SK-N-SH (cell line): Measurements from ENCODE around the gene CAPZA3. TPM values are rescaled to one million over a fixed set of nuclear protein-coding genes. Genes with fewer than 3 reads are reported as not detected.

Source experiments
- CTCF ChIA-PET: fragments of 300-600, 350-600 bp; formaldehyde crosslinking; extraction: SDS; loops from one replicate; lab custom pipeline; 2021; lab: Yijun Ruan, JAX
- POLR2A ChIA-PET: fragments of 350-600 bp; sonication (Branson Sonifier 250); formaldehyde crosslinking; extraction: SDS; loops from one replicate; lab custom pipeline; 2020; ENCODE audit warnings: antibody characterized with exemption, inconsistent platforms; lab: Yijun Ruan, JAX
- DNase-seq: peaks from one replicate; pipeline ENCODE4 v3.0.0; 2012
- H2AFZ ChIP-seq: fragments of 200-600 bp; sonication (generic); 2 replicates; pipeline ENCODE4 v1.8.1; 2016; ENCODE audit warnings: antibody characterized with exemption, mild to moderate bottlenecking, low read depth
- H3F3A ChIP-seq: fragments of 200-600 bp; sonication (generic); replicated peaks from 2 replicates; pipeline ENCODE3; 2016; ENCODE audit warnings: antibody characterized with exemption, mild to moderate bottlenecking; ENCODE audit not compliant: insufficient read depth
- H3K27ac ChIP-seq, 2 experiments: fragments of 200-500 bp in 1 of 2; fragments of 200-600 bp in 1 of 2; sonication (Bioruptor generic) in 1 of 2; sonication (generic), shearing (Covaris generic) in 1 of 2; 2 replicates each; pipeline versions ENCODE4 v1.5.1 to v1.6.1; 2014 to 2016; ENCODE audit warnings: low read depth in 2 of 2, inconsistent platforms in 1 of 2, low read length in 1 of 2, mild to moderate bottlenecking in 1 of 2, mixed read lengths in 1 of 2
- H3K27me3 ChIP-seq: fragments of 200-600 bp; sonication (generic), shearing (Covaris generic); 2 replicates; pipeline ENCODE4 v1.6.1; 2016; ENCODE audit warnings: mixed run types; ENCODE audit not compliant: insufficient read depth
- H3K36me3 ChIP-seq, 2 experiments: fragments of 200-500 bp in 1 of 2; fragments of 200-600 bp in 1 of 2; sonication (Bioruptor generic) in 1 of 2; sonication (generic) in 1 of 2; replicated peaks in 1 of 2; 2 replicates each; pipeline versions ENCODE3 to v1.5.1; 2014 to 2016; ENCODE audit warnings: low read length in 1 of 2, mild to moderate bottlenecking in 1 of 2; ENCODE audit not compliant: insufficient read depth in 2 of 2, control insufficient read depth in 1 of 2
- H3K4me1 ChIP-seq, 2 experiments: fragments of 200-500 bp in 1 of 2; fragments of 200-600 bp in 1 of 2; sonication (Bioruptor generic) in 1 of 2; sonication (generic), shearing (Covaris generic) in 1 of 2; 2 replicates each; pipeline versions ENCODE4 v1.5.1 to v1.6.1; 2014 to 2016; ENCODE audit warnings: low read depth in 1 of 2, low read length in 1 of 2, mixed run types in 1 of 2; ENCODE audit not compliant: insufficient read depth in 2 of 2, control insufficient read depth in 1 of 2
- H3K4me2 ChIP-seq: fragments of 200-600 bp; sonication (generic), shearing (Covaris generic); 2 replicates; pipeline ENCODE4 v1.6.1; 2017; ENCODE audit warnings: mixed run types
- H3K4me3 ChIP-seq, 2 experiments: fragments of 200-500 bp in 1 of 2; fragments of 200-600 bp in 1 of 2; sonication (Bioruptor generic) in 1 of 2; sonication (generic), shearing (Covaris generic) in 1 of 2; 2 replicates each; pipeline versions ENCODE4 v1.5.1 to v1.8.1; 2014 to 2016; ENCODE audit warnings: low read depth in 2 of 2, inconsistent platforms in 1 of 2, low read length in 1 of 2, mild to moderate bottlenecking in 1 of 2, mixed read lengths in 1 of 2, moderate library complexity in 1 of 2
- H3K79me2 ChIP-seq: fragments of 200-600 bp; sonication (generic); 2 replicates; pipeline ENCODE4 v1.8.1; 2017; ENCODE audit warnings: mild to moderate bottlenecking; ENCODE audit not compliant: insufficient read depth
- H3K9ac ChIP-seq: fragments of 200-600 bp; sonication (generic); 2 replicates; pipeline ENCODE4 v1.6.1; 2017; ENCODE audit warnings: mixed run types
- H3K9me2 ChIP-seq: fragments of 200-600 bp; sonication (generic); 2 replicates; pipeline ENCODE4 v1.6.1; 2017; ENCODE audit warnings: mixed run types
- H3K9me3 ChIP-seq: fragments of 200-600 bp; sonication (generic); 2 replicates; pipeline ENCODE4 v1.6.1; 2017; ENCODE audit warnings: mixed run types, mild to moderate bottlenecking, moderate library complexity
- H4K20me1 ChIP-seq: fragments of 200-600 bp; sonication (generic); 2 replicates; pipeline ENCODE4 v1.6.1; 2017; ENCODE audit warnings: mild to moderate bottlenecking, mixed run types; ENCODE audit not compliant: insufficient read depth
- ELF1 ChIP-seq: IDR thresholded peaks from 2 replicates; pipeline ENCODE4 v1.4.0; 2012
- FOSL2 ChIP-seq: IDR thresholded peaks from 2 replicates; pipeline ENCODE4 v1.4.0; 2012; ENCODE audit warnings: low read depth, mild to moderate bottlenecking, moderate library complexity, borderline replicate concordance
- FOXM1 ChIP-seq: IDR thresholded peaks from 2 replicates; pipeline ENCODE4 v1.4.0; 2012; ENCODE audit warnings: low read depth, mild to moderate bottlenecking
- GABPA ChIP-seq: IDR thresholded peaks from 2 replicates; pipeline ENCODE4 v1.4.0; 2012; ENCODE audit warnings: low read depth, mild to moderate bottlenecking
- MXI1 ChIP-seq: IDR thresholded peaks from 2 replicates; pipeline ENCODE4 v1.6.1; 2012; ENCODE audit warnings: mild to moderate bottlenecking, low read depth, low read length, improper control_type of control experiment
- NRF1 ChIP-seq: IDR thresholded peaks from 2 replicates; pipeline ENCODE4 v1.6.1; 2012; ENCODE audit warnings: low read depth, mild to moderate bottlenecking, low read length
- RCOR1 ChIP-seq: fragments of 150-350 bp; IDR thresholded peaks from 2 replicates; pipeline ENCODE4 v1.6.1; 2017; ENCODE audit warnings: antibody characterized with exemption, low read length
- SIN3A ChIP-seq: IDR thresholded peaks from 2 replicates; pipeline ENCODE4 v1.6.1; 2012; ENCODE audit warnings: low read depth, mild to moderate bottlenecking, low read length, moderate library complexity, borderline replicate concordance
- SMC3 ChIP-seq: IDR thresholded peaks from 2 replicates; pipeline ENCODE4 v1.6.1; 2012; ENCODE audit warnings: low read depth, low read length, improper control_type of control experiment
- TEAD4 ChIP-seq: IDR thresholded peaks from 2 replicates; pipeline ENCODE4 v1.4.0; 2012; ENCODE audit warnings: mild to moderate bottlenecking, borderline replicate concordance; ENCODE audit not compliant: insufficient read depth
- WGBS: methylation state at CpG from one replicate; pipeline ENCODE4 v1.1.6; 2017; ENCODE audit warnings: low lambda C conversion rate; 5-methylcytosine and 5-hydroxymethylcytosine counted together
- polyA plus RNA-seq, 3 experiments: library from polyadenylated mRNA; depleted of rRNA; stranded (reverse); fragments of >200 nt; gene quantifications; 2 replicates each; pipeline ENCODE4 v1.2.3, GENCODE V29; 2012
- TF ChIP-seq, protein P1 (sequence below): IDR thresholded peaks from 2 replicates; pipeline ENCODE4 v1.4.0; 2012; ENCODE audit warnings: low read depth, borderline replicate concordance
- TF ChIP-seq, protein P2 (sequence below): IDR thresholded peaks from 2 replicates; pipeline ENCODE4; 2012

The CAPZA3 gene
- polyA plus RNA-seq, 1 of the 3 experiments (the other 2 are of a cell fraction): not detected

DNA sequence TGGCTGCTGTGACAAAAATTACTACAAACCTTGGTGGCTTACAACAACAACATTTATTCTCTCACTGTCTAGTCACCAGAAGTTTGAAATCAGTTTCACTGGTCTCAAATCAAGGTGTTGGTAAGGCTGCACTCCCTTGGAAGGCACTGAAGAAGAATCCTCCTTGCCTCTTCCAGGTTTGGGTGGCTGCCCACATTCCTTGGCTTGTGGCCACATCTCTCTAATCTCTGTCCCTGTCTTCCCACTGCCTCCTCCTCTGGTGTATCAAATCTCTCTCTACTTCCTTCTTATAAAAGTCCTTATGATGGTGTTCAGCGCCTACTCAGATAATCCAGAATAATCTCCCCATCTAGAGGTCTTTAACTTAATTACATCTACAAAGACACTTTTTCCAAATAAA lies 31.1 kb upstream of the CAPZA3 start:
- no peak for DNase-seq
- Histone ChIP-seq H4K20me1 (no peaks in the 10 kb centered on the region), H3K27me3 (no peaks in the 10 kb centered on the region), H3K9ac (no peak overlapping the region), H3K79me2 (no peaks in the 10 kb centered on the region), H3K4me3 (no peak overlapping the region), H2AFZ (no peak overlapping the region), H3K9me2 (0 out of 2 replicates have a peak, but pooled peaks cover 4% of the 10 kb centered on the region), H3K27ac (no peak overlapping the region)
- WGBS: 68% methylated on average over 1 of the region's 1 CpG
- CTCF ChIA-PET: no interaction called here
- no peak for TF ChIP-seq ELF1
- no peak for TF ChIP-seq FOXM1
- TF ChIP-seq, protein P1, sequence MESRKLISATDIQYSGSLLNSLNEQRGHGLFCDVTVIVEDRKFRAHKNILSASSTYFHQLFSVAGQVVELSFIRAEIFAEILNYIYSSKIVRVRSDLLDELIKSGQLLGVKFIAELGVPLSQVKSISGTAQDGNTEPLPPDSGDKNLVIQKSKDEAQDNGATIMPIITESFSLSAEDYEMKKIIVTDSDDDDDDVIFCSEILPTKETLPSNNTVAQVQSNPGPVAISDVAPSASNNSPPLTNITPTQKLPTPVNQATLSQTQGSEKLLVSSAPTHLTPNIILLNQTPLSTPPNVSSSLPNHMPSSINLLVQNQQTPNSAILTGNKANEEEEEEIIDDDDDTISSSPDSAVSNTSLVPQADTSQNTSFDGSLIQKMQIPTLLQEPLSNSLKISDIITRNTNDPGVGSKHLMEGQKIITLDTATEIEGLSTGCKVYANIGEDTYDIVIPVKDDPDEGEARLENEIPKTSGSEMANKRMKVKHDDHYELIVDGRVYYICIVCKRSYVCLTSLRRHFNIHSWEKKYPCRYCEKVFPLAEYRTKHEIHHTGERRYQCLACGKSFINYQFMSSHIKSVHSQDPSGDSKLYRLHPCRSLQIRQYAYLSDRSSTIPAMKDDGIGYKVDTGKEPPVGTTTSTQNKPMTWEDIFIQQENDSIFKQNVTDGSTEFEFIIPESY: no peak
- no peak for TF ChIP-seq TEAD4
- TF ChIP-seq GABPA: no peak
- TF ChIP-seq RCOR1: no peak
- no peak for TF ChIP-seq SMC3
- TF ChIP-seq FOSL2: no peak
- TF ChIP-seq NRF1: no peak
- TF ChIP-seq, protein P2, sequence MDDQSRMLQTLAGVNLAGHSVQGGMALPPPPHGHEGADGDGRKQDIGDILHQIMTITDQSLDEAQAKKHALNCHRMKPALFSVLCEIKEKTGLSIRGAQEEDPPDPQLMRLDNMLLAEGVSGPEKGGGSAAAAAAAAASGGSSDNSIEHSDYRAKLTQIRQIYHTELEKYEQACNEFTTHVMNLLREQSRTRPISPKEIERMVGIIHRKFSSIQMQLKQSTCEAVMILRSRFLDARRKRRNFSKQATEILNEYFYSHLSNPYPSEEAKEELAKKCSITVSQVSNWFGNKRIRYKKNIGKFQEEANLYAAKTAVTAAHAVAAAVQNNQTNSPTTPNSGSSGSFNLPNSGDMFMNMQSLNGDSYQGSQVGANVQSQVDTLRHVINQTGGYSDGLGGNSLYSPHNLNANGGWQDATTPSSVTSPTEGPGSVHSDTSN: no peak
- TF ChIP-seq MXI1: no peak
- TF ChIP-seq SIN3A: no peak
- TF ChIP-seq, all 33 proteins: peak for 0
- no peaks in the 10 kb centered on the region for H3K36me3 ChIP-seq
- no peak overlapping the region for H3K4me2 ChIP-seq
- peaks cover 10% of the 10 kb centered on the region; the same call in 1 of the 2 replicates for H3K9me3 ChIP-seq
- no peaks in the 10 kb centered on the region for H3K4me1 ChIP-seq
- H3F3A ChIP-seq: no peaks in the 10 kb centered on the region
- POLR2A ChIA-PET: no interaction called here

DNA sequence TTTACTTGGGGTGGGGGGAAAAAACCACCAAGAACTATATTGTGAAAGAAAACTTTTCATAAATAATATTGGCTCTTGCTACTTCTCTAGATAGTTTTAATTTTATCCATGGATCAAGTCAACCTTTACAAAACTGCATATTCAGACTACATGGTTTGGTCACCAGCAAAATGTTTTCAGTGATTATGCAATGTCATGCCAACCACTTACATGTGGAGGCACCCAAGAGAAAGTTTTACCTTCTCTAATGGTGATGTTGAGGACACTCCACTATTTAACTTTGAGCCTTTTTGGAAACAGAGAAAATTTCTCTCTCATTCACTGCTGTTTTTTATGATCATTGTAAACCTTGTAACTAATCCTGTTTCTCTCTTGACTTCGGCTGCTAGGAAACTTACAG lies 21.7 kb upstream of the CAPZA3 start:
- WGBS: 81% methylated on average over 1 of the region's 1 CpG
- H3F3A ChIP-seq: no peaks in the 10 kb centered on the region
- no peak overlapping the region for H3K9ac ChIP-seq
- H3K4me3 ChIP-seq: no peak overlapping the region
- no peaks in the 10 kb centered on the region for H3K79me2 ChIP-seq
- no peaks in the 10 kb centered on the region for H3K9me2 ChIP-seq
- no peaks in the 10 kb centered on the region for H3K9me3 ChIP-seq
- no peak overlapping the region for H3K4me2 ChIP-seq
- ChIA-PET CTCF (no interaction called here), POLR2A (no interaction called here)
- H2AFZ ChIP-seq: no peak overlapping the region
- no peak for TF ChIP-seq NRF1
- H3K4me1 ChIP-seq: no peaks in the 10 kb centered on the region
- H3K27ac ChIP-seq: no peak overlapping the region
- no peaks in the 10 kb centered on the region for H3K36me3 ChIP-seq
- H3K27me3 ChIP-seq: no peaks in the 10 kb centered on the region
- H4K20me1 ChIP-seq: no peaks in the 10 kb centered on the region
- DNase-seq: no peak
